ENCODE results near the gene PGBD5. TPM values are rescaled to one million over a fixed set of nuclear protein-coding genes. Genes with fewer than 3 reads are reported as not detected.

PGBD5 gene
- total RNA-seq, 1 donor: not detected

DNA sequence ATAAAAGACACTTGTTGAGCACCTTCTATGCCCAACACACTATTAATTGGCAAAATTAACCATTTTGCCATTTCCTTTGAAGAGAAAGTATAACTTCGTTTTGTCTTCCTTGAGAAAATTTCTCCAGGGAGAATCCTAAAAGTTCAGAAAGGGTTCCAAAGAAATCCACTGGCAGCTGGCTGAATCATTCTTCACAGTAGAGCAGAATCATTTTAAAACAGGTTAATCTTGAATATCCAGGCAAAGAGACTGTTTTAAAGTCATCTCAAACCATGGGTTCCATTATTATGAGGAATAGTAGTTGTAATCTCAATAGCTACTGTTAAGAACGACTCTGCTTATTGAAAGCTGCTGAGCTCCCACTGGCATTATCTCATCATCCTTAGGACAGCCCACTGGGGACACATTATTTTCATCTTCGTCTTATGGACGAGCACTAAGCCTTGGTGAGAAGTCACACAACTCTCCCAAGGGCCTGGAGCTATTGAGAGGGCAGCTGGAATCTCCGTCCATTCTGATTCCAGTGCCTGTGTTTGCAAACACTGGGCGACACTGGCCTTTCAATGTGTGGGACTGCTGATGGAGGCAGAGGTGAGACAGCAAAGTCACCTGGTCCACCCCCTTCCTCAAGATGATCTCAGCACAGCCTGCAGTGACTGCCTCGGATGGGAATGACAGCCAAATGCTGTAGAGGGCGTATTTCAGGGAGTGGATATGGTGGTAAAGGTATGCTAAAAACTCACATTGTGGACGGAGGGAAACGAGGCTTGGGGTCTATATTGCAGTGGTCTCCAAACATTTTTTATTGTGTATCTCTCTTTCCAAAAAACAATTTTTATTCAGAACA is 15.3 kb upstream of the PGBD5 start:
- no peak overlapping the region for H3K4me3 ChIP-seq (ENCODE audit: low read depth, low read length)
- no peak for DNase-seq (ENCODE audit: low read depth)
- TF ChIP-seq, protein P1, sequence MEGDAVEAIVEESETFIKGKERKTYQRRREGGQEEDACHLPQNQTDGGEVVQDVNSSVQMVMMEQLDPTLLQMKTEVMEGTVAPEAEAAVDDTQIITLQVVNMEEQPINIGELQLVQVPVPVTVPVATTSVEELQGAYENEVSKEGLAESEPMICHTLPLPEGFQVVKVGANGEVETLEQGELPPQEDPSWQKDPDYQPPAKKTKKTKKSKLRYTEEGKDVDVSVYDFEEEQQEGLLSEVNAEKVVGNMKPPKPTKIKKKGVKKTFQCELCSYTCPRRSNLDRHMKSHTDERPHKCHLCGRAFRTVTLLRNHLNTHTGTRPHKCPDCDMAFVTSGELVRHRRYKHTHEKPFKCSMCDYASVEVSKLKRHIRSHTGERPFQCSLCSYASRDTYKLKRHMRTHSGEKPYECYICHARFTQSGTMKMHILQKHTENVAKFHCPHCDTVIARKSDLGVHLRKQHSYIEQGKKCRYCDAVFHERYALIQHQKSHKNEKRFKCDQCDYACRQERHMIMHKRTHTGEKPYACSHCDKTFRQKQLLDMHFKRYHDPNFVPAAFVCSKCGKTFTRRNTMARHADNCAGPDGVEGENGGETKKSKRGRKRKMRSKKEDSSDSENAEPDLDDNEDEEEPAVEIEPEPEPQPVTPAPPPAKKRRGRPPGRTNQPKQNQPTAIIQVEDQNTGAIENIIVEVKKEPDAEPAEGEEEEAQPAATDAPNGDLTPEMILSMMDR (IDR thresholded peaks at IDR 0.05; ENCODE audit: insufficient read depth, low read depth, low read length): no peak

DNA sequence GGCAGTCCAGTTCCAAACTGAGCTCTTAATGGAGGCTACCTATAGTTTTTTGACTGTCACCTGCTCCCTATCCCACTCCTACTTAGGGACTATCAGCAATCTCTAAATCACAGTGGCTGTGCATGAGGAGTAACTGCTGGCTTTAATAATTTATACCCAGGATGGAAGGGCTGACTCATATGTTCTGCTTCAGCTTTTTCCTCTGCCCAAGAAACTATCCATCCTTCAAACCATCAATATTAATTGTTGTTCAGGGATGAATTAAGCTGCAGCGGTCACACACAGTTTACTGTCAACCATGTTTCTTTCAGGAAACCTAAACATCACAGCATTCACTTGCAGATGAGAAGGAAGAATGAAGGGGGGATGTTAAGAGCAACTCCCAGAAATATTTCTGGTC is 9.0 kb upstream of the PGBD5 start:
- TF ChIP-seq, protein P1 (IDR thresholded peaks at IDR 0.05; ENCODE audit: insufficient read depth, low read depth, low read length): no peak
- H3K4me3 ChIP-seq (ENCODE audit: low read depth, low read length): no peak overlapping the region
- DNase-seq (ENCODE audit: low read depth): no peak

DNA sequence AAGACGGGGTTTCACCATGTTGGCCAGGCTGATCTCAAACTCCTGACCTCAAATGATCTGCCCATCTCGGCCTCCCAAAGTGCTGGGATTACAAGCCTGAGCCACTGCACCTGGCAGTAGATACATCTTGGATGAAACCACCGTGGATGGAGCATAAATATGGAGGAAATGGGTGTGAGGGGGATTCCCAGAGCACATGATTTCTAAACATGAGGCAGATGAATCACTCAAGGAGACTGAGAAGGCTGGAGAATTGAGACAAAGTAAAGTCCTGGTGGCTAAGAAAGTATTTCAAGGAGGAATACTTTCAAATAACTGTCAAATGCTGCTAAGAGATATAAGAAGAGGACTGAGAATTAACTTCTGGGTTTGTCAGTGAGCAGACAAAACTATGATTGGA is 5.4 kb upstream of the PGBD5 start:
- H3K4me3 ChIP-seq (ENCODE audit: low read depth, low read length): no peak overlapping the region
- TF ChIP-seq, protein P1 (IDR thresholded peaks at IDR 0.05; ENCODE audit: insufficient read depth, low read depth, low read length): no peak
- no peak for DNase-seq (ENCODE audit: low read depth)

DNA sequence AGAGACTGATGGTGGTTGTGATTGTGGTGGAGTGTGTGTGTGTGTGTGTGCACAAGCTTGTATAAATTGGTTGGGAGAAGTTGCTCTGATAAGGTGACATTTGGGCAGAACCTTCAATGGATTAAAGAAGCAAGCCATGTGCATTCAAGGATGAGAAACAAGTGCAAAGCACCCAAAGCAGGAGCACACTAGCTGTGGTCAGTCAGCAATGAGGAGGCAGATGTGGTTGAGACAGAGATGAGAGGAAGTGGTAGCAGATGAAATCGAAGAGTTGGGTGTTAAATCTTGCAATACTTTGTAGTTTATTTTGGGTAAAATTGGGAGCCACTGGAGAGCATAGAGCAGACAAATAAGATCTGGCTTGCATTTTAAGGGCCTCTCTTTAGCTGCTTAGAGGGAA is 4.4 kb upstream of the PGBD5 start:
- H3K4me3 ChIP-seq (ENCODE audit: low read depth, low read length): no peak overlapping the region

DNA sequence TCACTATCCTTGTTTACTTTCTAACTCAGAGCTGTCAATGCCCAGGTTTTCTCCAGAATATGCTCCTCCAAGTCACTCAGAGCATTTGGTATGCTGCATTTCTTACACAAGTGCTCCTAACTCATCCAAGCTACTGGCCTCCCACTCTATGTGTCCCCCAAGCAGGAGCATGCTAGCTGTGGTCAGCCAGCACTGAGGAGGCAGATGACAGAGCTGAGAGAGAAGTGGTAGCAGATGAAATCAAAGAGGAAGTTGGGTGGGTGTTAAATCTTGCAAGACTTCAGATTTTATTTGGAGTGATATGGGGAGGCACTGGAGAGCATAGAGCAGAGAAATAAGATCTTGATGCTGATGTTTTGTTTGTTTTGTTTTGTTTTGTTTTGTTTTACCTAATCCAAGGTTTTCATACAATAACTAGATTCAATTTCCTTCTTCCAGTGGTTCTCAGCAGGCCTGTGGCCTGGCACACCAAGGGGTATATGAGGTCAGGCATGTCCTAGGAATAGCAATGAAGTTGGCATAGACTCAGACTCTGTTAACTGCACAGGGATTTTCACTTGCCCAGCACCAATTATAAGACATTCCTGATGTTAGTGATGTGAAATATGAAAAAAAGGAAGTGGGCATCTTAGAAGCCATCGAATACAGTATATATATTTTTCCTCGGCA is 3.1 kb upstream of the PGBD5 start:
- H3K4me3 ChIP-seq (ENCODE audit: low read depth, low read length): no peak overlapping the region
- TF ChIP-seq, protein P1 (IDR thresholded peaks at IDR 0.05; ENCODE audit: insufficient read depth, low read depth, low read length): no peak
- DNase-seq (ENCODE audit: low read depth): no peak

More for the DNA sequence above, 4.4 kb upstream of the PGBD5 start:
- DNase-seq (ENCODE audit: low read depth): no peak
- TF ChIP-seq, protein P1 (IDR thresholded peaks at IDR 0.05; ENCODE audit: insufficient read depth, low read depth, low read length): no peak

DNA sequence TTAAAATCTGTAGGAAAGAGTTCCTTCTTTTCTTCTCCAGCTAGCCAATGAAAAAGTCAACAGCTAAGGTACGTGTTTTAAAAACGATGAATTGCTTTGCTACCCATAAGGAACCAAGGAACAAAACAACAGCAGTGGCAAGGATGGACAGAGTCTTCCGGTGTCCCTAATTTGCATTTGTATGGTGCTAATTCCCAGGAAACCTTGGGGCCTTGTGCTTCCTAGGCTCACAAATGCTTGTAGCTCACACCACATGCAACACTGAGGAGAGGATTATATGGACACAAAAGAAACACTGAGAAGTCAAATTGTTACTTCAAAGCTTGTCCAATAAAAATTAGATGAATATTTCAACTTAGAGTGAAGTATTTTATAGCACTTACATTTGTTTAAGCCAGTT is 1.8 kb upstream of the PGBD5 start:
- DNase-seq (ENCODE audit: low read depth): no peak

More for the DNA sequence above, 1.8 kb upstream of the PGBD5 start:
- TF ChIP-seq, protein P1 (IDR thresholded peaks at IDR 0.05; ENCODE audit: insufficient read depth, low read depth, low read length): no peak
- no peak overlapping the region for H3K4me3 ChIP-seq (ENCODE audit: low read depth, low read length)

All from fibroblast of villous mesenchyme (primary cell).